Urothelium cell line (cell line): Measurements from ENCODE around the gene TFF1.

Experiments
- DNase-seq: peaks from one replicate; pipeline ENCODE4 v3.0.0; 2011; ENCODE audit warnings: low spot score, mixed read lengths
- FAIRE-seq: peaks from 2 replicates; lab custom pipeline; 2011; peaks lifted over from hg19 to GRCh38; lab: Jason Lieb, UNC

TFF1 gene

GRCh38 chr21:42384156-42384945 lies 18.0 kb upstream of the TFF1 start:
- no peak for FAIRE-seq

DNA sequence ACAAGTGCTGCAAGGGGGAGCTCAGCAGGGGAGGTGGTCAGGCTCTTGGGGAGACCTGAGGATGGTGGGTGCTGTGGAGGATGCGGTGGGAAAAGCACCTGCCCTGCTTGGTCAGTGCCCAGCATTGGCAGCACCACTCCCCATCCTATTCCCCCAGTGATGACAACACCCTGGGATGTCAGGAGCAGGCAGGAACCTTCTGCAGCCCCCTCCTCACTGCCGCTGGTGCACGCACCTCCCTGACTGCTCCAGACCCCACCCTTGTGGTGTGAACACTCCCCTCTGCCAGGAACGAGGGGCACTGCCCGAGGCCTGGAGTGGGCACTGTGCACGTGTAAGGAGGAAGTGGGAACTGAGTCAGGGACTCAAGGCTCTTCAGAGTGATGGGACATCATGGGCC lies 17.0 kb upstream of the TFF1 start:
- FAIRE-seq (no peak), DNase-seq (no peak)

More at GRCh38 chr21:42384156-42384945, 18.0 kb upstream of the TFF1 start:
- DNase-seq = no peak

- FAIRE-seq (no peak), DNase-seq (no peak)
Measured at GRCh38 chr21:42382915-42383314, 16.6 kb upstream of the TFF1 start.

DNA sequence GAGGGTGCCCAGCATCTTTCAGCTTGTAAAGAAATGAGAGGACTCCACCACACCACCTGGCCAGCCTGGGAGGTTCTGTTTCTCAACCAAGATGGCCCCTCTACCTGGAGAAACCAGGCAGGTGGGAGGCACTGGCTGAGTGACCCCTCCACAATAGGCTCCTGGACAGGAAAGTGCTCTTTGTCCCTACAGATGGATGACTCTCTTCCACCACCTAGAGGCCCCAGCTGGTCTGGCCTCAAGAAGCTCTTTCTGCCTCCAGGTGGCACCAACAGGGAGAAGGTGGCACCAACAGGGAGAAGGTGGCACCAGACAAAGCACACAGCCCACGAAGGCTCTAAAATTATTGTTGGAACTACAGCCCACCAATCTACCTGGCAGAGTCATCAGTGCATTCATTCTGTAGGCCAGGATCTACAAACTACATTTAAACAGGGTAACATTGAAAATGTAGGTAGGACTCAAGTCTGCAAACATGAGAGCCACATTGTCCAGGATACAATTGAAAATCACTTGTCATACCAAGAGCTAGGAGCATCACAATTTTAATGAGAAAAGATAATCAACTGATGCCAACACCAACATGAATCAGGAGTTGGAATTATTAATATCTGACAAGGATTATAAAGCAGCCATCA lies 15.1 kb upstream of the TFF1 start:
- FAIRE-seq (no peak), DNase-seq (no peak)

DNA sequence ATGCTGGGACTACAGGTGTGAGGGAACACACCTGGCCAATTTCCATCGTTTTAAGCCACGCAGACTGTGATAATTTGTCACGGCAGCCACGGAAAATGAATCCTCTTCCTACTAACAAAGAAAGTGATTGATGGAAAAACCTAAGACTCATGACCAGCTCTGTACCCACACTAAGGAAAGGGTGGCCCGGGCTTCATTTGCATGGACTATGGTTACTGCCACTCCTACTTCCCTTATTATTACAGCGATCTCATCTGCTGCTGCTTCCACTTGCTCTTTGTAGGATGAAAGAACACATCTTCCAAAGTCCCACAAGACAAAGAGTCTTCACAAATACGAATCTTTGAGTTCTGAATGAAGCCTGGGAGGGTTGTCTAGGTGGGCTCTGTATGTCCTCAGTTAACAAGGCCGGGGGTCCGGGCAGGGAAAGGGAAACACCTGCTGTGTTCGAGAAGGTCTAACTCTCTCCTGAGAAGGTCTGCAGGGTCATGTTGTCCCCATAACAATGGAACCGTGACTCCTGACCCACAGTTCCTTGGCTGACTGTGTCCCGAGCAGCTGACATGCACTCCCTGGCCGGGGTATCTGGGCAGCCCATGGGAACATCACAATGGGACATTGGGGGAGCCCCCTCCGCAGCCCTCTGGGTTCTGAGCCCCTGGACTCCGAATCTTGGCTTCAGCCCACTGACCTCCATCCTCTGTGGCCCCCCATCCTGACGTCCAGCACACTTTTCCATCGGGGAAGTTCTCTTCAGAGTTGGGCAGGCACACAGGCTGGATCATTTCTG lies 13.3 kb upstream of the TFF1 start:
- DNase-seq = no peak
- no peak for FAIRE-seq

GRCh38 chr21:42378418-42378817 lies 12.1 kb upstream of the TFF1 start:
- FAIRE-seq = no peak
- no peak for DNase-seq

- FAIRE-seq = no peak
- no peak for DNase-seq
Measured at GRCh38 chr21:42377951-42378340, 11.6 kb upstream of the TFF1 start.

GRCh38 chr21:42377211-42377950 lies 11.0 kb upstream of the TFF1 start:
- DNase-seq (no peak), FAIRE-seq (no peak)

DNA sequence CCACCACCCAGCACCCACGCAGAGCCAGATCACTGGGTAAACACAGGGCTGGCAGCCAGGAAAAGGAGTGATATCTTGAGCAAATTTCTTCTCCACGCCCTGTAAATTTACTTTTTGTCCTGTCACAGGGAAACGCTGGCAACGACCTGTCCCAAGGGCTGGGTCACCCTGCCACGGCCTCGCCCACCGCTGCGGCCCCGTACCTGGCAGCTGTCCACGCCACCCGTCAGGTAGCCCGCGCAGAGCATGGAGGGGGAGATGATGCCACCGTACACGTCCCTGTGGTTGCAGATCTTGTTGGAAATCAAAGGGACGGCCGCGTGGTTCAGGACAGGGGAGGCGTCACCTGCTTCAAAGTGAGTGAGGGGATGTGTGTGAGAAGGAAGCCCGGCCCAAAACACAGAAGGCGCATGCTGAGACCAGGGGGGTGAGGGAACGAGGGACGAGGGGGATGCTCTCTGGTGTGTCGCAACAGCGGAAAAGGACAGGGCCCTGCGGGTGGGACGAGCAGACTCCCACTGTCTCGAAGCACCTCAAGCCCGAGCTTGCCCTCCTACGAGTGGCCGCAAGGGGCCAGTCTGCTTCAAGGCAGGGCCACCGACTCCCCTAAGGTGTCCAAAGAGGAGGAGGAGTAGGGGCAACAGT lies 10.1 kb upstream of the TFF1 start:
- FAIRE-seq (no peak), DNase-seq (no peak)

DNA sequence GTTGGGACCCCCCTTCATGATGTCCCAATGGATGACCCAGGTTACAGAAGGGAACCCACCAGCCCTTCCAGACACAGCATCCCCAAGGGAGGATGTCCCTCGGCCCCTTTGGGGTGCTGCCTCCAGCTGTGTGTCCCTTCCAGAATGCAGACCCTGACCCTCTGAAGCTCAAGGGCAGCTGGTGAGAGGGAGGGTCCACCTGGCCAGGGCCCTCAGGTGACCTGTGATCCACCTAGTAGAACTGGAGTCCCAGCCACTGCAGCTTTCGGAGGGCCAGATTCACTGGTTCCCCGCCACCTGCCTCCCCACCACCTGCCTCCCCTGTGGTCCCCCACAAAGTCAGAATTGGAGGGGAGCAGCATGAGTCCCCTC lies 9.6 kb upstream of the TFF1 start:
- FAIRE-seq = no peak

DNA sequence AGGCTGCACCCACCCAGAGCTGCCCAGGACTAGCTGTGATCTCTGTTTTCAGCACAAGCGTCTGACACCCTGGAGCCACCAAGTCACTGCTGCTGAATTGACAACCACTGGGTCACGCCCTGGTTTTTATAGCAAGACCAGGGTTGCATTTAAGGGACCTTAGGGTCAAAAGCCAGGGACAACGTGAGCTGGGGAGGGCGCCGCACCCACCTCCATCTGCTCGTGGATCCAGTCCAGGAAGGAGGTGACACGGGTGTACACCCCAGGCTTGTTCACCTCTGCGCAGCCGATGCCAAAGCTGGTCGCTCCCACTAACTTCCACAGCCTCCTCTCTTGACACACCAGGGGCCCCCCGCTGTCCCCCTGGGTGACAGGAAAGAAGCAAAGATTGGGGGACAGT lies 9.2 kb upstream of the TFF1 start:
- no peak for FAIRE-seq
- DNase-seq = no peak

More for the DNA sequence above, 9.6 kb upstream of the TFF1 start:
- DNase-seq = no peak

DNA sequence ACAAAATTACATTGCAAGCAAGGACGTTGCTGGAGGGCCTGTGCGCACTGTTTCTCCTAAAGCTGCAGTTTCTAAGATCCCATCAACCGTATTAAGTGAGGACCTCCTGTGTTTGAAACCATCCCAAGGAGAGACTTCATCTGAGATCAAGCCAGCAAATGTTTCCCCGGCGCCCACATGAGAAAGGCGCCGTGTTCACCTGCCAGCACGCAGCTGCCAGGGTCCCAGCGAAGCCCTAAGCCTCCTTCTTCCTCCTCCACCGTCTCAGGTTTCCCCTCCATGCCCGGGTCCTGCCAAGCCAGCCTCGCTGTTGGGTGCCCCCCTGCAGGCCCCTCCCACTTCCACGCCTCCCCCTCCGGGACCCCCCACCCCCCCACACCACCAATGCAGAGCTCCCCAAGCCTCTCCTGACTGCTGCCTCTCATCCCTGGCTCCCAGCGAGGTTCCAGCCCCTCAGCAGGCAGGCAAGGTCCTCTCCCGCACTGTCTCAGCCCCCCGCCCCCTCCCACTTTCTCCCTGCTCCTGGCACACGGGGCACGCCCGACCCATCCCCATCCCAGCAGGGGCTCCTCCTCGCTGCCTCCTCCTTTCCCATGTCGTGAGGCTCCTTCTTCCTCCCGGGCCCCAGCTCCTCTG lies 8.6 kb upstream of the TFF1 start:
- DNase-seq = no peak
- no peak for FAIRE-seq

- FAIRE-seq (no peak), DNase-seq (no peak)
Measured at GRCh38 chr21:42374457-42374856, 8.1 kb upstream of the TFF1 start.

- DNase-seq = no peak
- FAIRE-seq = no peak
Measured at GRCh38 chr21:42373908-42374455, 7.6 kb upstream of the TFF1 start.

GRCh38 chr21:42373196-42373907 lies 7.0 kb upstream of the TFF1 start:
- FAIRE-seq = no peak

GRCh38 chr21:42370894-42371654 lies 4.7 kb upstream of the TFF1 start:
- FAIRE-seq (no peak), DNase-seq (no peak)

More at GRCh38 chr21:42373196-42373907, 7.0 kb upstream of the TFF1 start:
- DNase-seq = no peak

DNA sequence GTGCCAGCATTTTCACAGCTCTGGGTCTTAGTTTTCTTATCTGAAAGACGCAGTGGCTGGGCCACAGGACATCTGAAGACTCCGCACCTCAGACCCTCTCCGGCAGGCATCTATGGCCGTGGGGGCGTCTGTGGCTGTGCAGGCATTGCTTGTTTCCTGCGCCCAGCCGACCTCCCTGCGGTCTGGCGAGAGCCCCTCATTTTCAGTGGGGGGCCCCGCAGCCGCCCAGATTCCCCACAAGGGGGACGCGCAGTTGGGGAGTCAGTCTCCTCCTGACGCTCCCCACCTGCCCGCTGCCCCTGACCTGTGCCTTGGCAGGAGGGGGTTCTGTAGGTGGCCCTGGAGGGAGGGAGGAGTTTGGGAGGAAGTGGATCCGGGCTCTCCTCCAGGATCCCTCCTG lies 3.5 kb upstream of the TFF1 start:
- FAIRE-seq = no peak

GRCh38 chr21:42367367-42368165 lies 1.2 kb upstream of the TFF1 start:
- DNase-seq (no peak), FAIRE-seq (no peak)

More for the DNA sequence above, 3.5 kb upstream of the TFF1 start:
- DNase-seq = no peak
